ACHN (cell line): Measurements from ENCODE around the gene DPF3.

ENCODE experiments used
- DNase-seq: peaks from one replicate; pipeline ENCODE4 v3.0.0-alpha.2; 2015
- in situ Hi-C: cut with HindIII; loops from 2 replicates; pipeline ENCODE4 v1.10.0; 2017; ENCODE audit warnings: low sequenced_read_pairs, low pct_ligation_motif_present, low pct_unique_long_range_greater_than_20kb

DPF3 gene

DNA sequence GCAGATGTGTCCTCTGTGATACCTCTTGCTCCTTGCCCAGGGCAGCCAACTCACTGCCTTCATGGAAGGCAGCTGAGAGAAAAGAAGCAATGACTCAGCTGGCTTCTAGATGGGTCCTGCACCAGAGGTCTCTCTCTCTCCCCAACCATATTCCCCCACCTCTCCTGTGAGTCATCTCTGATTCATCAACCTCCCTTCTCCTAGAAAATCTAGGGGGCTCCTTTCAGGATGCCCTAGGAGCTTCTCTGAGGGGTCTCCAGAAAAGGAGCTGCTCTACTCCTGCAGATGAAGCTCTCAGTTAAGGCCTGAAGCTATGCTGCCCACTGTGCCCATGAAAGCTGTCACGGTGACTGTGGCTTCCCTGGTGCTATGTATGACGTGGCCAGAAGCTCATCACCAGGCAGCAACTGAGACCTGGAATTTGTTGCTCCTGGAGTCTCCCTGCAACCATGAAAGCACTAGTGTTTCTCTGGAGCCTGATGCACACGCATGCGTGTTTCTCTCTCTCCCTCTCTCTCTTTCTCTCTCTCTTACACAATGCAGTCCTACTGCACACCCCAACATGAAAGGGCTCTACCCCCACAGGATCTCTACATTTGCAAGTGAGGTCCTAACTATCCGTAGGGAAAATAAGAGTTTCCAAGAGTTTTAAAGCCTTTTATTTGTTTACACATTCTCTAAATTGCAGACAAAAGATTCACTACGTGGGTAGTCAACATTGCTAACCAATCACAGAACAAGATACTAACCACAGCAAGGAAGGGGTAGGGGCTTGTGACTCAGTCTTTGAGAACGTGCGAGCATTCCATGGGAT lies 285.3 kb downstream of the DPF3 start:
- DNase-seq: peak; percentile 76
- in situ Hi-C loops: no loop called here

DNA sequence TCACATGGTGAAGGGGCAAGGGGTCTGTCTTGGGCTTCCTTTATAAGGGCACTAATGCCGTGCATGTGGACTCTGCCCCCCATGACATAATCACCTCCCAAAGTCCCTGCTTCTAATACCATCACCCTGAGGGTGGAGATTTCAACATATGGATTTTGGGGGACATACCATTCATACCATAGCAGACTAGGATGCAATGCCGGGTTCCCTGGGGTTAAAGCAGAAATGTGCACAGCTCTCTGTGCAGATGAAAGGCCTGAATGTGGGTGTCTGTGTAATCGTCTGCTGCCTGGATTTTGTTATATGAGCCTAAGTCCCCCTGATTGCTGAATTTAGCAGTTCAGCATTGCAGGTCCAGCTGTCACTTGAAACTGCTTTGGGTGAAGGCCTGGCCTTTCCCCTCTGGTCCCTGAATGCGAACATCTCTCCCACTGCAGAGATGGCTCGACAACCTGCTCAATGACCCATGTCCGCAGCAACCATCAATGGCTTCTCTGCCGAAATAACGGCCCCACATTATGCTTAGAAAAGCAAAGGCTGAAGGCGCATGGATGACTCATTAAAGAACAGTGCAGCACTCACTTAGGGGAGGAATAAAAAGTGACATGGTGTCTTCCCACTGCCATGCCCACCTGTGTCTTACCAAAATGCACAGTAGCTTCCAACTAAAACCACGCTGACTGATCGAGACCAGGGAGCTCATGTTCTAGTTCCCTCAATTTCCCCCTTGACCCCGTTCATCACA lies 286.3 kb downstream of the DPF3 start:
- in situ Hi-C loops: no loop called here
- DNase-seq: peak; percentile 53

DNA sequence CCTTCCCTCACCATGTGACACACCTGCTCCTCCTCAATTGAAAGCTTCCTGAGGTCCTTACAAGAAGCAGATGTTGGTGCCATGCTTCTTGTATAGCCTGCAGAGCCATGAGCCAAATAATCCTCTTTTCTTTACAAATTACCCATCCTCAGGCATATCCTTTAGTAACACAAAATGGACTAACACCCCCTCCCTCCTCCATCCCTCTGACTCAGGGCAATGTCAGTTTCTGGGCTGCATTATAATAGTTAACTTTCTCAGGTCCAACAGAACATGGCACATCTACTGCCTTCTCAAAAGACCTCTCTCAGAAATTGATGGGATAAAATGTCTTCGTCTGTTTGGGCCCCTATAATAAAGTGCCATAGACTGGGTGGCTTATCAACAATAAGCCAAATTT lies 287.0 kb downstream of the DPF3 start:
- no peak for DNase-seq
- in situ Hi-C loops: no loop called here

DNA sequence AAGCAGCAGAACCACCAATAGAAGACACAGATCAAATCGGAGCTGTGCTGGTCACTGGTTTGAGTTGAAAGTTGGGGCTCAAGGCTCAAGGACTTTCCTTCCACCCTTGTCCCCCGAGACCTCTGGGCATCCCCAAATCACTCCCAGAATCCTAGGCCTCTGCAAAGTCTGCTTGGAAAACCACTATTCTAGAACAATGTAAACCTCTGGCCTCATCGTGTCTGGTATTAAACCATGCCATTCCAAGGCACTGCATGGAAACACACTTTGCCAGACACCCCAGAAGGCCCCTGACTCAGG lies 288.0 kb downstream of the DPF3 start:
- no peak for DNase-seq
- in situ Hi-C loops: no loop called here

DNA sequence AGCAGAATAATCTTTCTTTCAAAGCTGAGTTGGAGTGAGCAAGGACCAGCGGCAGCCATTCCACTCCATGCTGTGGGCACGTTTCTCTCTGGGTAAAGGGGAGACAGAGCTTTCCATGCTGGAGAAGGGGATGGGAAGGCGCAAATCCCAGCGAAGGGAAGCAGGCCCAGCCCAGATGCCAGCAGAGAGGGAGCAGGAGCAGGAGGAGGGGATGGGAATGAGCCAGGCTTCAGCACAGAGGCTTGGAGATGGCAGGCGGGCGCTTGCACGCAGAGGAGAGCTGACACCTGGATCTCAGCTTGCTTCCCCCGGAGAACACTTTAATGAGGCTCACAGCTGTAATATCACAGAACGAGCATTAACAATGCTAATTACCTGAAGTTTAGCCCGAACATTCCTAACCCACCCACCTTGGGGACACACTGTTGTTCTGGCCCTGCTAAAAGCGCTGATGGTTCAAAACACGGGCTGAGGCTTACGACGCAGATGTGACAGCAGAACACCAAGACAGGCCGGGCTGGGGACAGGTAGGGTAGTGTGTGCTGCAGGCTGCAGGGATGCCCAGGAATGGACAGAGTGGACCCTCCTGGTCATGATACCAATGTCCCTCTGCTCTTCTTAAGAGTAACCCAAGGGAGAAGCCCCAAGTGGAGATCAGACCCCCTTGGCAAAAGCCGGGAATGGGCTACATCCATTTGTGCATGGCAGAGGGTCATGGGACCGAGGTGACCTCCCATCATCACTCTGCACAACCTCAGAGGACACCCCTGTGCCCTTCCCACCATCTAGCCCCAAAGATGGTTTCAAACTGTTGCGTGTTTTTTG lies 288.6 kb downstream of the DPF3 start:
- no peak for DNase-seq
- in situ Hi-C loops: no loop called here

DNA sequence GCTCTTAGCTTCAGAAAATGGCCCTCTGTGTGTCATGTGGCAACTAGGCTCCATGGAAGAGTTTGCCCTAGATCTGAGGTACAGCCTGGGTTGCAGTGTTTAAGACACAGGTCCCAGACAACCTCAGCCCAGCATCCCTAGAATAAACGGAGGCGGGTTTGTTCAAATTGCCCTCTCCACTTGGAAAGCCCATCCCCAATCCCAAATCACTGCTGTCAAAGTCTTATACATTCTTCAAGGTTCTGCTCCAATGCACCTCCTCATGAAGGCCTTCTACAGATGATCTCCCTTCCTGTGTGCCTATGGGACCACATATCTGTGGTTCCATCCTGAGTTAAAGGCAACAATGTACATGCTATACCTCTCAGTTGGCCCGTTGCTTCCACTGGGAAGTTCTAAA lies 289.8 kb downstream of the DPF3 start:
- no peak for DNase-seq
- in situ Hi-C loops: no loop called here

DNA sequence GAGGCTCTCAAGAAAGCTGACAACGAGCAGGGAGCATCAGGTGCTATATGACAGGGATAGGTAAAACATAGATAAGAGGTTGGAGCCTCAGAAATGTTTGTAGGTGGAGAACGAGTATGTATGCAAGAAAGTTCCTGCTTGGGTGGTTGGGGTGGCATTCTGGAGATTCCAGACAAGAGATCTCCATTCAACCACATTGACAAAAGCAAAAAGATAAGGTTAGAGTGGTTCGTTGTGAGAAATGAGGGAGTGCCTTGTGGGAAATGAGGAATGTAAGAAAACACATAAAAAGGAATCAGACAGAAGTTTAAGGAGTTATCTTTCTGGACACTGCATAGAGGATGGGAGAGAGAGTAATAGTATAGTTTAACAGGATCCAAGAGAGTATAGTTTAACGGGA lies 290.3 kb downstream of the DPF3 start:
- no peak for DNase-seq
- in situ Hi-C loops: no loop called here

DNA sequence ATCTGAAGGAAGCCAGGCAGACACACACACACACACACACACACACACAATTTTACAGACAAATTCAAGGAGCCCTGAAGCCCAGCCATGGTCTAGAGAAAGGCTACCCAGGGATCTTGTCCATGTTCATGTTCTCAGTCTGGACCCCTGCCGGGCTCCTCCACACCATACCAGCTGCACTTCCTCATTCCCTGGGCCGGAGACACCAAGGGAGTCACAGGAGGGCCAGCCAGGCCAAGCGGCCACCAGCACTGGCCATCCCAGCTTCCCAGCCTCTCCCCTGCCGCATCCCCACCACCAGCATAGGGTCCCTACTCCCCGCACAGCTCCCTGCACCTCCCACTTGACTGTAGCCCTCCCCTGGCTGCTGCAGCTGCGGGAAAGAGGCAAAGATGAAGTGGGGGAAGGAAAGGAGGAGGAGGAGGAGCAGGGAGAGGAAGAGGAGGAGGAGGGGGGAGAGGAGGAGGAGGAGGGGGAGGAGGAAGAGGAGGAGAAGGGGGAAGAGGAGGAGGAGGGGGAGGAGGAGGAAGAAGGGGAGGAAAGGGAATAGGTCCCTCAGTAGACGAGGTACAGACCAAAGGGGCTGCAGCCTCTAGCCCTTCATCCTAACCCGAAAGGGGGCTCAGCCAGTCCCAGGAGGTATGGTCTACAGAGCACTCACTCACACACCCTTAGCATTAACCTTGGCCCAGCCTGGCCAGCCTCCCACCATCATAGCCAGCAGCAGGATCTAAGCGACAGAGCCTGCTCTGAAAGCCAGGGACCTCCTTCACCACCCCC lies 293.2 kb downstream of the DPF3 start:
- no peak for DNase-seq
- in situ Hi-C loops: no loop called here

DNA sequence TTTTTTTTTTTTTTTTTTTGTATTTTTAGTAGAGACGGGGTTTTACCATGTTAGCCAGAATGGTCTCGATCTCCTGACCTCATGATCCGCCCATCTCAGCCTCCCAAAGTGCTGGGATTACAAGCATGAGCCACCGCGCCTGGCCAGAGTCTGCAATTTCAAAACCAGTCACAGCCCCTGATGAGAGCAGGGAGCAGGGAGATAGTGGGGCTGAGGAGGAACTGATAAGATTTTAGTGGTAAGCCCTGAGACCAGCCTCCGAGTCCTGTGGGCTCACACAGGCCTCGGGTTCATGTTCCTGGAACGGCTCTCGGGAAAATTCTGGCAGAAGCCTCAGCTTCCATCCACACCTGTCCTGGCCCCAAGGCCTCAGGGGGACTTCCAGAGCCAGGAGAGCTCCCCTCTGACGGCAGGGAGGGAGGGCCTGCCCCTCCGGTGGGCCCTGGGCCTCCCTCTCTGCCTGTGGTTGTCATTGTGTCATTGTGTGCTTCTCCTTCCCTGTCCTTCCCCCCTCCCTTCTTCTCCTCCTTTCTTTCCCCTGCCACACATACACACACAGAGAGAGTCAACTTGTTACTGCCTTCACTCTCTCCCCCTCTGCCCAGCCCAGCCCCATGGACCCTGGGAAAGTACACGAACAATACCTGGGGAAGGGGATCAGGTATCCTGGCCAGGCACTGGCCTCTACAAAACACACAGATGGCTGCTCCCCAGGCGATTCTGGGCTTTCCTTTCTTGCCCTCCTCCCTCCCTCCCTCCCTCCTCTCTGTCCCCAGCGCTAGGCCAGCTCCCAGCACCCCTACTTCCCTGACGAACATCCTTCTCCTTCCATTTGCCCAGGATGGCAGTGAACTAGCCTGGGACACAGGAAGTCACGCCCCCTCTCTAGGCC lies 294.1 kb downstream of the DPF3 start:
- no peak for DNase-seq
- in situ Hi-C loops: no loop called here

DNA sequence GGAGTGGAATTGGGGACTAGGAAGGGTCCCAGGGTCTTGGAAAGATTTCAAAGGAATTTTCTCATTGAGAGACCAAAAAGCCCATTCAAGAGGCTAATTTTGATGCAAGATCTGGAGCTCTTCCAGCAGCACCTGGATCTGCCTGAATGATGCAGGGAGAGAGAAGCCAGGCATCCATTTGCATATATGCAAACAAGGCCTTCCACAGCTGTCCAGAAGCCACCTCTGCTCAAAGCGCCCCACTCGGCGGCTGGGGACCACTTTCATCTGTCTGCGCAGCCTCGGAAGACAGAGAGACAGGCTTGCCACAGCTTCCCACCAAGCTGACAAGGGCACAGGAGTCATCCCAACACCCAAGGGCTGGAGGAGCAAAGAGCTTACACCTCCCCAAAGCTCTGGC lies 295.6 kb downstream of the DPF3 start:
- no peak for DNase-seq
- in situ Hi-C loops: no loop called here

DNA sequence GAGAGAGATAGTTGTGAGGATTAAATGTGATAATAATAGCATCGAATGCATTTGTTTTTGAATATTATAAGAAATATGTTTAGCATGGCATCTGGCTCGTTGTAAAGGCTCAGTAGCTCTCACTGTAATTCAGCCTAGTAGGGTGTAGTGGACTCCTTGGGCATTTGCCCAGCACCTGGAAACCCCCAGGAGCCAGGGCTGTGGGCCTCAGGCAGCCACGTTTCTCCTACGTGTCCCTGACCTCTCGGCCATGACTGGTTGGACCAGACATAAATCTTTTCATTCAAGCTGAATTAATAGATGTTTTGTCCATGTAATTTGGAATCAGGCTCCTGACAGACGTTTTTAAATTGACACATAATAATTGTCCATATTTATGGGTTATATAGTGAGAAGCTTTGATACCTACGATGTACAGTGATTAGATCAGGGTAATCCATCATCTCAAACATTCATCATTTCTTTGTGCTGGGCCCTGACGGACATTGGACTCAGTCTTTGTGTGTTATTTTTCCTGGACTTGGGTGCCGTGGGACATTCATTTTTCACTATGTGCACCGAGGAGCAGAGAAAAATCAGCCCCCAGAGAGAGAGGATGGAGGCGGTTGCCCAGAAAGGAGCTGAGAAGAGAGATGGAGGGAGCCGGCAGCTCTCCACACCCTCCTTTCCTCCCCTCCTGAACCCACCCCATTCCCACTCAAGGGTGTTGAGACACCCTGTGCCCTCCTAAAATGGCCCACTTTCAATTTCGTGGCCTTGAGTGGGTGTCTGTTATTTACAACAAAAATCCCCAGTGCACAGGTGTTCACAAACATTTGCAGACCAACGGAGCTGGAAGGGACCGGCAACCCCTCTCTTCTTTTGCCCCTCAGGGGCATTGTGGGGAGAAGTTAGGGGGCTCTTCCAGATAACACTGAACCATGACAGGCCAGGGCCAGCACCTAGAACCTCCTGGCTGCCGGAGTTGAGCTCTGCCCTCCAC lies 296.4 kb downstream of the DPF3 start:
- DNase-seq: no peak
- in situ Hi-C loops: no loop called here

DNA sequence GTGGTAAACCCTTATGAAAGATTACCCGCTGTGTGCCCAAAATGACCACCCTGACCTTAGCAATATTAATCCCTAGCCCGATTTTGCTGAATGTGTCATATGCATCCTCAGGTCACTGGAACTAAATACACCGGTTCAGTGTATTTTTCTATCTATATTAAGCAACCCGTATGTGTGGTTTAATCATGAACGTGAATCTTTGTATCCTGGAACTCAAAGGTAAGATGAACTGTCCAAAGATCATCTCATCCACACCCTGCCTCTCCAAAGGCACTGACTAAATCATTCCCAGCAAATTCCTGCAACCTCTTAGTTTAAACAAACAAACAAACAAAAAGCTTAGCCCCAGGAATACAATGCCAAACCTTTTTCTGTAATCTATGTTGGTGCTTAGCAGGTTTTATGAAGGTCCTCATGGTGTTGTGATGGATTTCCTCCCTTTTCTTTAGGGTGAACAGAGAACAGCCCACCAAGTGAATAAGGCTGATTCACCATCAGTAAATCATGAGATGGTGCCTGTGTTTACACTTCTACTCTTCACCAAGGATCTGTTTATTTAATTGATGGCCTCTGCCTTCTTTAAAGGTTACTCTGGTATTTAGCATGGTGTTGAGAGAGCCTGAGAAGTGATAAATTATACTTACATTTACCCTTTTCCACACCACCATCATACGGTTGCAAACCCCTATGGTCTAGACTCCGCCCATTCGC lies 298.6 kb downstream of the DPF3 start:
- DNase-seq: no peak
- in situ Hi-C loops: no loop called here

DNA sequence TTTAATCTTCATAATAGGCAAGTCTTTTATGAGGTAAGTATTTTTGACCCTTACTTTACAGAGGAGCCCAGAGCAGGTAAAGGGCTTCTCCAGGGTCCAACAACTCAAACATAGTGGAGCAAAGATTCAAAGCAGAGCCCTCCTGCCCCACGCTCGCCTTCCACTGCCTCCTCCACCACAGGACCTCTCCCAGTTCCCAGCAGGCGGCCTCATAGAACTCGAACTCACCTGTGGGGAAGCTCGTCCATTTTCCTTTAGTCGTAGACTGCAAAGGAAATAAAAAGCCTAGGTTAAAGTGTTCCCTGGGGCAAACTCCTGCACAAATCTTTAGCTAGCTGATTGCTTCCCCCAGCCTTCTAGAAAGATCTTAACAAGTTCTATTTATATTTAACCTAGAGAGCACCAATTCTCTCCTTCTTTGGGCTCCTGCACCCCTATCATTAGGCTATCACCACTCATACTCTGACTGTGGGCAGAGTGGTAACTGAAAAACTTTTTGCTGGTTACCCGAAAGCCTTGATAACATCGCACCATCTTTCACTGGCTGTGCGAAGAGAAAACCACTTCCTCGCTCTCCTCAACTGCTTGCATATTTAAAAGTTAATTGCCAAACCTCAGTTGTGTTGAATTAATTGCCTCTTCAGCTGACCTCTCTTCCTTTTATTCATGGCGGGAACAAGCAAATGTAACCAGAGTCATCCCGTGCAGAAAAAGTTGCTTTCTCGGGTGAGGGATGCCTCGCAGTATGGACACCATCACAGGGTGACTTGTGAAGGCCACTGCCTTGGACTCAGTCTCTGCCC lies 299.6 kb downstream of the DPF3 start:
- no peak for DNase-seq
- in situ Hi-C loops: no loop called here

DNA sequence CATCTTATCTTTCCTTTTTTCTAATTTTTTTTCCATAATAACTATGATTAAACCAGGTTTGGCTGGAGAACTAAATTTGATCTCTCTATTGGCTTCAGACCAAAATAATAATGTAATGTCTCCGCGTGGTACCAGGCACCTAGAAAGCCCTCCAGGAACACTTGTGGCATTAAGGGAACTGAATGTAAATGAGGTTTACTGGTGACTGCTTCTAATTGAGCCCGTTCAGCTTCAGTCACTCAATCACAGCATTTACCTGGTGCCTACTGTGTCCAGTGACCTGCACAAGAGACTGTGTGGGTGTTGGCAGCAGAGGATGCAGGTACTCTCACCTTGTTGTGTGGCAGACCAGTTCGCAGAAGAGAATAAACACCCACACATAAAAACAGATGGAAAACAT lies 302.5 kb downstream of the DPF3 start:
- no peak for DNase-seq
- in situ Hi-C loops: no loop called here

DNA sequence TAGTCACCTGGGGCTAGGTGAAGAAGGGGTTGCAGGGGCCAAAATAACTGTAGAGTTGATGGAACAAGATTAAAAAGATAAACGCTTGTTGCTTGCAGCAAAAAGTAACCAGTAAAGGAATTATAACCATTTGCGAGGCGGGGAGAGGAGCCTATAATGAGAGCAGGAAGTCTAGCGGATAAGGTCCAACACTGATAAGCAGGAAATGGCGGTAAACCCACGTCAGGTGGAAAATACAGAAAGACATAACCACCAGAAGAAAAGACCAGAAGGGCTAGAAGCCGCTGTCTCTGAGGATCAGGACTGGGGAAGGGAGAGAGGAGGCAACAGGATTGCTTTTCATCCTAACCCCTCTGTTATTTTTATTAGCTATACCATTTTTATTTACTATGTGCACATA lies 303.3 kb downstream of the DPF3 start:
- in situ Hi-C loops: no loop called here
- no peak for DNase-seq

DNA sequence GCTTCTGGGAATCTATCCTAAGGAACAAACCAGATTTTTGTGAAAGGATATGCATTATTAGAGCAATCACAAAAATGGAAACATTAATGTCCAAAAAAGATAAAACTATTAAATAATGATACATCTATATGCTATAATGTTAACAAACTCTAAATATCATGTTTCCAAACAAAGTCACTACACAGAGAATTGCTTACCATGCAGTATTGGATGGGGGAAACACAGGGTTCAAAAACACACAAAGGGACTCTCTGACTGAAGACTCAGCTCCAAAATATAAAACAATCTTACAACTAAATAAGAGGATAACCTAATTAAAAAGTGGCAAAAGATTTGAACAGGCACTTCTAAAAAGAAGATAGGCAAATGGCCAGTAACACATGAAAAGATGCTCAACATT lies 304.2 kb downstream of the DPF3 start:
- no peak for DNase-seq
- in situ Hi-C loops: no loop called here
